Activated CD4-positive, alpha-beta T cell treated with anti-CD3 and anti-CD28 coated beads, Interleukin-2, amount 10 ng/mL, durations not matched to agents 7 days and 5 days (primary cell): Measurements from ENCODE around the gene DEPDC1. TPM values are rescaled to one million over a fixed set of nuclear protein-coding genes. Genes with fewer than 3 reads are reported as not detected.
A peak's percentile ranks its signal among the peaks of the same experiment; 100 is the strongest.

Source experiments
- CTCF ChIA-PET: fragments of 350-600 bp; sonication (Branson Sonifier 250); formaldehyde crosslinking; loops from one replicate; lab custom pipeline; 2021; ENCODE audit warnings: antibody characterized with exemption; lab: Charles Lee
- POLR2A ChIA-PET: fragments of 350-600 bp; sonication (Branson Sonifier 250); formaldehyde crosslinking; loops from one replicate; lab custom pipeline; 2021; ENCODE audit warnings: antibody characterized with exemption; lab: Charles Lee
- DNase-seq: peaks from one replicate; pipeline ENCODE4 v3.0.0-alpha.2; 2020
- H3K27ac Mint-ChIP-seq: one replicate; pipeline ENCODE4 v1.8.0; 2021; ENCODE audit warnings: mild to moderate bottlenecking, moderate library complexity, mixed read lengths
- H3K27me3 Mint-ChIP-seq: one replicate; pipeline ENCODE4 v1.8.0; 2021; ENCODE audit warnings: mixed read lengths
- H3K36me3 Mint-ChIP-seq: one replicate; pipeline ENCODE4 v1.8.0; 2021; ENCODE audit warnings: low read depth, mixed read lengths
- H3K4me1 Mint-ChIP-seq: one replicate; pipeline ENCODE4 v1.8.0; 2021; ENCODE audit warnings: mixed read lengths
- H3K4me3 Mint-ChIP-seq: one replicate; pipeline ENCODE4 v1.8.0; 2021; ENCODE audit warnings: mild to moderate bottlenecking, moderate library complexity, mixed read lengths
- H3K9me3 Mint-ChIP-seq: one replicate; pipeline ENCODE4 v1.8.0; 2021; ENCODE audit warnings: mixed read lengths
- total RNA-seq, 2 experiments: library from RNA; stranded (reverse); gene quantifications; one replicate each; pipeline ENCODE4 v1.2.3, GENCODE V29; 2021

DEPDC1 gene
- total RNA-seq, 2 experiments from 2014 or later: 24.5 to 28.2 TPM

DNA sequence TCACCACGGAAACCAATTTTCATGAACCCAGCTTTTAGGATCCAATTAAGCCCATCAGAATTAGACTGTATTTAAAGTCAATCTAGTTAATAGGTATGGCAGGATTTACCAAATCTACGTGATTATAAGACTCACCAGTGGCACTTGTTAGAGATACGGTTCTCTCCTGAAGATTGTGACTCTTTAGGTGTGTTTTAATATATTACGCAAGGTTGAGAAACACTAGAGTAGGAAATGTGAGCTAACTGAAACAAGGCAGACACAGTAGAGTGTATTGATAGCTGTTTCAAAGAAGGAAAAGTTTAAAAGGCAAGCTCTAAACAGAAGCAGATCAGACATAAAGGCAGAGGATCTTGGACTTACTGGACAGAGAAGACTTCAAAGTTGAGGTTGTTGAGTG, 35.9 kb downstream of the DEPDC1 start:
- ChIA-PET POLR2A (no interaction called here), CTCF (no interaction called here)
- H3K36me3 Mint-ChIP-seq: no peaks in the 10 kb centered on the region
- H3K4me1 Mint-ChIP-seq: no peaks in the 10 kb centered on the region
- no peaks in the 10 kb centered on the region for H3K9me3 Mint-ChIP-seq
- H3K27ac Mint-ChIP-seq: no peak overlapping the region
- no peak overlapping the region for H3K4me3 Mint-ChIP-seq
- H3K27me3 Mint-ChIP-seq: peaks cover 6% of the 10 kb centered on the region
- DNase-seq: no peak

DNA sequence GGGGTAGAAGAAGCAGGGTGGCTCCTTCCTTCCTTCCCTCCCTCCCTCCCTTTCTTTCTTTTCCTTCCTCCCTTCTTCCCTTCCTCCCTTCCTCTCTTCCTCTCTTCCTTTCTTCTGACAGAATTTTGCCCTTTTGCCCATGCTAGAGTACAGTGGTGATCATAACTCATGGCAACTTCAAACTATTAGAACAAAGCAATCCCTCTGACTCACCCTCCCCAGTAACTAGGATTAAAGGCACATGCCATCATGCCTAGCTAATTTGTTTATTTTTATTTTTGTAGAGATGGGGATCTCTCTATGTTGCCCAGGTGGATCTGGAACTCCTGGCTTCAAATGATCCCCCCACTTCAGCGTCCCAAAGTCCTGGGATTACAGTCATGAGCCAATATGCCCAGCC, 37.1 kb downstream of the DEPDC1 start:
- POLR2A ChIA-PET: no interaction called here
- Mint-ChIP-seq H3K4me3 (no peak overlapping the region), H3K4me1 (no peaks in the 10 kb centered on the region), H3K9me3 (no peaks in the 10 kb centered on the region), H3K27ac (no peak overlapping the region), H3K27me3 (peaks cover 11% of the 10 kb centered on the region), H3K36me3 (no peaks in the 10 kb centered on the region)
- CTCF ChIA-PET: no interaction called here
- no peak for DNase-seq

DNA sequence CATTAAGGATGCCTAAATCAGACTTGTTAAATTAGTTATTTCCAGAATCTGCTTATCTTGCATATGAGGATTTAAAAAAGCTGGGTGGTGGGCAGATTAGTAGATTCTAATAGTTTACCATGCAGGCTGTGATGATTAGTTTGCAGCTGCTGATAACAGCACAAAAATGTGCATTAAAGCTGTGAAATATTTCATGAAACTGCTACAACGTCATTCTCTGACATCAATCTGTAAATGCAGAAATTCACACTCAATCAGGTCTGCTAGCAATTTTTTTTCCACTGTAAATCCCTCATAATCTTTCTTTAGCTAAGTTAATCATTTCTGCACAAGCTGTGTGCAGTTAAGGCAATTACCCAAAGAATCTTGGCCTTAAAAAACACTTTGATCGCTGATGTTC, 37.8 kb downstream of the DEPDC1 start:
- H3K9me3 Mint-ChIP-seq: no peaks in the 10 kb centered on the region
- H3K4me3 Mint-ChIP-seq: no peak overlapping the region
- H3K27me3 Mint-ChIP-seq: peaks cover 11% of the 10 kb centered on the region
- no peaks in the 10 kb centered on the region for H3K36me3 Mint-ChIP-seq
- CTCF ChIA-PET: no interaction called here
- POLR2A ChIA-PET: interaction anchor here (0.5 kb wide), 1 partner anchor 128 kb away, joined by 3 read pairs; no protein-coding TSS in a partner anchor
- H3K27ac Mint-ChIP-seq: no peak overlapping the region
- no peaks in the 10 kb centered on the region for H3K4me1 Mint-ChIP-seq
- no peak for DNase-seq

DNA sequence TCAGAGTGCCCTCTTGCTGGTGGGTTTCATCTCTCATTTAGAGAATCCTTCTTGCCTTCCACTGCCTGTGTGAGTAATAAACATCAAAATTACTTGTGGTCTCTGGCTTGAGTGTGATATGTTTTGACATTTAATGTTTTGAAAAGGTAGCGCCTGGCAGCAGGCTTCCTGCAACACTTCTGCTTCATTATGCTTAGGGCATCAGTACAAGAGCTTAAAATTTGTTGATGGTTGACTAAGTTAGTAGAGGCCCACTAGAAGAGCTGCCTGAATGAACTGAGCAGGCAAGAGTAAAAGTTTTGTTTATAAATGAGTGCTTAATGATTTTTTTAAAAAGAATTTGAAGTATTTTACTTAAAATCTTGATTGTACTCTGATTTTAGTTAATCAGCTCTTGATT, 40.7 kb downstream of the DEPDC1 start:
- no peak overlapping the region for H3K4me3 Mint-ChIP-seq
- POLR2A ChIA-PET: no interaction called here

DNA sequence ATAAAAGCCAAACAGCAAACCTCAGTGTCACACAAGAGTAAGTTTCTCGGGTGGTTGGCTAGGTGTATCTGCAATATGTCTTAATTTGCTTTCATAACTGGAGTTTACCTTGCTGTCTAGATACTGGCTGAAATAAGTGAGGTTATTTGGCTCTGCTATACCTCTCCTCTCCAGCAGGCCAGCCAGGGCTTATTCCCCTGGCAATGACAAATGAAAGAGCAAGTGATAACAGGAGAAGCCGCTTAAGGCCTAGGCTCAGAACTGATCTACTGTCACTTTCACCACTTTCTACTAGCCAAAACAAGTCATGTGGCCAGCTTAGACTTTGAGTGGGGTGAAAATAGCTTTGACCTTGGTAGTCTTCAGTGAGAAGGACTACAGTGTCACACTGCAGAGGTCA, 42.3 kb downstream of the DEPDC1 start:
- no peaks in the 10 kb centered on the region for H3K36me3 Mint-ChIP-seq
- H3K4me1 Mint-ChIP-seq: no peaks in the 10 kb centered on the region
- H3K9me3 Mint-ChIP-seq: no peaks in the 10 kb centered on the region
- peaks cover 11% of the 10 kb centered on the region for H3K27me3 Mint-ChIP-seq
- DNase-seq: no peak
- ChIA-PET POLR2A (no interaction called here), CTCF (no interaction called here)
- no peak overlapping the region for H3K4me3 Mint-ChIP-seq
- no peak overlapping the region for H3K27ac Mint-ChIP-seq

More for the DNA sequence above, 40.7 kb downstream of the DEPDC1 start:
- Mint-ChIP-seq H3K27me3 (peaks cover 11% of the 10 kb centered on the region), H3K4me1 (no peaks in the 10 kb centered on the region), H3K27ac (no peak overlapping the region), H3K9me3 (no peaks in the 10 kb centered on the region), H3K36me3 (no peaks in the 10 kb centered on the region)
- no peak for DNase-seq
- CTCF ChIA-PET: no interaction called here

DNA sequence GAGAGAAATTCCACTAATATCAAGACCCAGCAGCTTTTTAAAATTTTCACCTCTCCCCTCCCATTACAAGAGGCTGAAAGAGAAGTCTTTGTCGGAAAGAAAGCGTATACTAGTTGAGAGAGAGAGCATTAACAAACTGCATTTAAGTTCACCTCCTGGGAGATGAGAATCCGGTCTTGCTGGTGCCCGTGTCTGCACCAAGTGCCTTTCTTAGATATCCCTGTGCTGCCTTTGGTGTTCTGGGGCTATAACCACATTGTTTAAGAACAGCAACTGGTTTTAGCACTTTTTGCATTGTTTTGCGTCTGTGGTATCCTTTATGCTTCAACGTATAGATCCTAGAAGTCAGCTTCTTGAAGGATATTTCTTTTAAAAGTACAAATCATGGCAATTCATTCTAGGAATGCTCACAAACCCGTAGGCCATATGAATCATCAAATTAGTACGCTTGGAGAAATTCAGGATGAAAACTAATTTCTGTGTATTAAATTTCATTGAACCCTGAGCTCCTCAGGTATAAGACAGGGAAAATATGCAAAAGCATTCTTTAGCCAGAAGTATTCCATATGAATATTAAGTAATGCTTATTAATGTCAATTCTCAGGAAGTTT, 43.7 kb downstream of the DEPDC1 start:
- H3K36me3 Mint-ChIP-seq: no peaks in the 10 kb centered on the region
- H3K4me1 Mint-ChIP-seq: no peaks in the 10 kb centered on the region
- DNase-seq: no peak
- peaks cover 9% of the 10 kb centered on the region for H3K27me3 Mint-ChIP-seq
- ChIA-PET POLR2A (no interaction called here), CTCF (no interaction called here)
- no peaks in the 10 kb centered on the region for H3K9me3 Mint-ChIP-seq
- no peak overlapping the region for H3K4me3 Mint-ChIP-seq
- H3K27ac Mint-ChIP-seq: no peak overlapping the region

DNA sequence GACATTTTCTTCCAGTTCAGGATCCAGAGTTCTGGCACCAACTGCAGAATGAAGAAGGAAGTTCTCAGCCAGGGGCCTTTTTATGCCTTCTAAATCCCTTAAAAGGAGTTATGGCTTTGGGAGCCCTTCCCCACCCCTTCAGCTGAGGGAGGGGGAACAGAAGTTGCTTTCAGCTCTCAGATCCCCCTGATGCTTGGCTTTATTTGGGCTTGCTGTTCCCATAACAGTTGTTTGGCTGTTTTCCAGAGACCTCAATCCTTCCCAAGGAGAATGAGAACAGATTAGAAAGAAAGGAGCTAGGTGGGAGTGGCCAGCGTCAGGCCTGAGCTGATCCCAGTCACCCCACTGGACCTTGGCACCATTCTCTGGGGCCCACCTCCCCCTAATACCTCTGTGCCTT, 47.0 kb downstream of the DEPDC1 start, which contains the start of gene RPE65:
Gene RPE65, minus strand, starts transcription at position 54 of the 400 bp plus-strand sequence. Its CDS starts 49 bp downstream, at position 5.
- Mint-ChIP-seq H3K36me3 (no peaks in the 10 kb centered on the region), H3K9me3 (no peaks in the 10 kb centered on the region), H3K27me3 (no peaks in the 10 kb centered on the region), H3K4me3 (no peak within 1 kb of the TSS), H3K27ac (no peak within 1 kb of the TSS), H3K4me1 (no peaks in the 10 kb centered on the region)
- CTCF ChIA-PET: no interaction called here
- POLR2A ChIA-PET: no interaction called here
- no peak for DNase-seq

DNA sequence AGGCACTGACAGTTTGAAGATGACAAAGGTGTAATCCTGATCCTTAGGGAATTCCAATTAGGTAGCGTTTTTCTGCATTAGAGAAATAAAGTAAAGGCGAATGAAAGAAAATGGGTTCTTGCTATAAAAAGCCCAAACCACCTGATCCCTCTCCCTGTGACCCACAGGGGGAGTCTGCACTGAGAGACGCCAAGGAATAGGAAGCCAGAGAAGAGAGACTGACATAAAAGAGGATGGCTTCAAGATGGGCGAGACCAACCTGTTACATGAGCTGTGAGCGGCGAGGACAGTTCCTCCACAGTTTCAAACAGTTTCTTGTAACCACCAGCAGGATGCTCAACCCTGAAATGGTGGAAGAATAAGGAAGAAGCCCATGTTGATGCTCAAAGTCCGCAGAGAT, 48.5 kb downstream of the DEPDC1 start:
- no peaks in the 10 kb centered on the region for H3K9me3 Mint-ChIP-seq
- CTCF ChIA-PET: no interaction called here
- H3K36me3 Mint-ChIP-seq: no peaks in the 10 kb centered on the region
- DNase-seq: no peak
- no peaks in the 10 kb centered on the region for H3K27me3 Mint-ChIP-seq
- H3K4me3 Mint-ChIP-seq: no peak overlapping the region
- H3K27ac Mint-ChIP-seq: no peak overlapping the region
- H3K4me1 Mint-ChIP-seq: no peaks in the 10 kb centered on the region
- POLR2A ChIA-PET: no interaction called here

DNA sequence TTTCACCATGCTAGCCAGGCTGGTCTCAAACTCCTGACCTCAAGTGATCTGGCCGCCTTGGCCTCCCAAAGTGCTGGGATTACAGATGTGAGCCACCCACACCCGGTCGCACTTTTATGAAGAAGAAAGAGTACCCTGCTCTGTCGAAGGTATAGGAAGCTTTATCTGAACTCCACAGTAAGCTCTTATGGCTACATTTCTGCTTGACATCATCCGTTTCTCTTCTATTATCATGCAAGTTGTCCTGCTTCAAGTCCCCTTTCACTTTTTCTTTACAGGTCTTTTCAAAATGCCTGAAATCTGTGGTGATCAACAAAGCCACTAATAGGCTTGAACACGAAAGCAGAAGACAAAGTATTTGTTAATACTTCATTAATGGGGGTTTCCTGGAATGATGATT, 51.2 kb downstream of the DEPDC1 start:
- H3K4me1 Mint-ChIP-seq: no peaks in the 10 kb centered on the region
- no peak overlapping the region for H3K27ac Mint-ChIP-seq
- no peaks in the 10 kb centered on the region for H3K36me3 Mint-ChIP-seq
- H3K4me3 Mint-ChIP-seq: no peak overlapping the region
- POLR2A ChIA-PET: no interaction called here
- no peak for DNase-seq
- H3K27me3 Mint-ChIP-seq: no peaks in the 10 kb centered on the region
- CTCF ChIA-PET: no interaction called here
- no peaks in the 10 kb centered on the region for H3K9me3 Mint-ChIP-seq

DNA sequence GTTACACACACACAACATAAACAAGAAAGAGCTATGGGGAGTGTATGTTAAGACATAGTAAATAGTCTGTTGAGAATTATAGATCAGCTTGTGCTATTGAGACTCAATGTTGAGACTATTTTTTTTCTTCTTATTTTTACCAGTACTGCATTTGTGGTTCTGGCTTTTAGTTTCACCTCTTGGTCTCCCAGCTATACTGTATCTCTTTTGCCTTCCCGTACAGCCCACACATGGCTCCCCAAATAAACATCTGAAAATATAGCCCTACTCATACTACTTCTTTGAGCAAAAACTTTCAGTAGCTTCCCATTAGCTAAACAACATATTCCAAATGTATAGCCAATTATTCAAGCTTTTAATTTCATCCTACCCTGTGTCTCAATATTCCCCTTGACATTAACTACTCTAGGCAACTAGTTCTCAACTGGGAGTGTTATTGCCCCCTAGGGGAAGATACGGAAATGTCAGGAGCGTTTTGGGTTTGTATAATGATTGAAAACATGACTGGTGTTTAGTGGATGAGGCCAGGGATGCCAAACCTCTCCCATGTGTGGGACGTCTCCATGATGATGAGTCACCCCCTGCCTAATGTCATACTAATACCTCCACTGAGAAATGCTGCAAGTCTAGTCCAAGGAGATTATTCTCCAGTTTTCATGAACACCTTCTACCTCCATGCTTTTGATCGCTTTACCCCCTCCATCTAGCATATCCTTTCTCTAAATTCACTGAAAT, 53.9 kb downstream of the DEPDC1 start:
- Mint-ChIP-seq H3K9me3 (no peaks in the 10 kb centered on the region), H3K4me3 (no peak overlapping the region), H3K36me3 (no peaks in the 10 kb centered on the region), H3K27me3 (peaks cover 2% of the 10 kb centered on the region), H3K27ac (no peak overlapping the region), H3K4me1 (no peaks in the 10 kb centered on the region)
- peak; percentile 18 for DNase-seq
- ChIA-PET POLR2A (no interaction called here), CTCF (no interaction called here)

DNA sequence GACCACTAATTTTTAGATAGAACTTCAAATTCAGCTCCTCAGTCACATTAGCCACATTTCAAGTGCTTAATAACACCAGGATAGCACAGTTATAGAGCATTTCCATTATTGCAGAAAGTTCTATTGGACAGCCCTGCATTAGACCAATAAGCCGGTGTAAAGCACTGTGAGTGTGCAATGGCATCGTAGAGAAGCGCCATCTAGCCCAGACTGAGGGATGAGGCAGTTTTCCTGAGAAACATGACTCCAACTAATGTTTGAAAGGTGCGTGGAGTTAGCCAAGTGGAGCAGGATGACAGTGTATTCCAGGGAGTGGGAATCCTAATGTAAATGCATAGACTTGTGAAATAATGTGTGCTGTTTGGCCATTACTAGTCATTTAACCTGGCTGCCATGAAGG, 54.9 kb downstream of the DEPDC1 start:
- Mint-ChIP-seq H3K4me1 (no peaks in the 10 kb centered on the region), H3K36me3 (no peaks in the 10 kb centered on the region), H3K4me3 (no peak overlapping the region), H3K27me3 (peaks cover 2% of the 10 kb centered on the region), H3K27ac (no peak overlapping the region), H3K9me3 (no peaks in the 10 kb centered on the region)
- POLR2A ChIA-PET: no interaction called here
- CTCF ChIA-PET: no interaction called here
- no peak for DNase-seq

DNA sequence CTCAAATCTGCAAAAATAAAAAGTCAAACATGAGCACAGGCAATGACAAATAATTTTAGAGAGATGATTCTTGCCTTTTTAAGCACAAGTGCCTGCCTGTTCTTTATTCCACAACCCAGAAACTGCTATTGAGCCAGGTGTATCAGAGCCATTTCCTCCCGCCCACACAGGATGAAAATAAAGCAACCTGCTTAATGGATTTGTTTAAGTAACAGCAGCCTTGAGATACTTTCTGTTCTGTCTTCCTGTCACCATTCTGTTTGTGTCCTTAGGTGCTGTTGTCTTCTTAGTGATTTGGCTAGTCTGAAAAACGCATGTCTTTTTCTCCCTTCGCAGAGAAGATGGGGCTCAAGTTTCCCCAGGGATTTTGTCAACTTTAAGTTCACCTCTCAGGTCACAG, 58.6 kb downstream of the DEPDC1 start:
- Mint-ChIP-seq H3K27ac (no peak overlapping the region), H3K9me3 (no peaks in the 10 kb centered on the region), H3K4me1 (no peaks in the 10 kb centered on the region), H3K27me3 (peaks cover 4% of the 10 kb centered on the region), H3K36me3 (no peaks in the 10 kb centered on the region), H3K4me3 (no peak overlapping the region)
- ChIA-PET POLR2A (no interaction called here), CTCF (no interaction called here)
- no peak for DNase-seq

DNA sequence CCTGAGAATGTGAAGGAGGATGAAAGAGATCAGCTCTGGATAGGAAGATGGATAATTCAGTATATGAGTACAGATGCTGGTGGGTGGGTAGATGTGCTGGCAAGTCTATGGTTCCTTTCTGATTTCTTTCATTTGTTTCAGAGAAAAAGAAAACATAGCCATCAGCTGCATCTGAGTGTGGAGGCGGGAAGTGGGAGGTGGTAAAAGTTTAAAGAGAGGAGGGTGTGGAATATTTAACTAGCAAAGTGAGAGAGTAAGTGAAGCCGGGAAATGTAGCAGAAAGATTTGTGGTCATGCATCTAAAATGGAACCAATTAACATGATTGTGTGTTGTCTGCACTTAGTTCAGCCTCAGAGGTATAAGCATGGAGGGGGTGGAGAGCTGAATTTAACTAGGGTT, 63.5 kb downstream of the DEPDC1 start:
- ChIA-PET CTCF (no interaction called here), POLR2A (no interaction called here)
- DNase-seq: no peak
- Mint-ChIP-seq H3K4me1 (no peaks in the 10 kb centered on the region), H3K27me3 (peaks cover 2% of the 10 kb centered on the region), H3K9me3 (no peaks in the 10 kb centered on the region), H3K4me3 (no peak overlapping the region), H3K27ac (no peak overlapping the region), H3K36me3 (no peaks in the 10 kb centered on the region)
